GM23338 (cell line): Measurements from ENCODE around the gene TEKTIP1. TPM values are rescaled to one million over a fixed set of nuclear protein-coding genes. Genes with fewer than 3 reads are reported as not detected.

ENCODE experiments used
- ATAC-seq: fragments of 200-7000 bp; cut with Tn5 transposase; 3 replicates; pipeline ENCODE4 v1.9.1; 2020
- DNase-seq: peaks from one replicate; pipeline ENCODE4 v3.0.0-alpha.2; 2015; ENCODE audit warnings: low spot score
- H2AFZ ChIP-seq: fragments of 200-600 bp; sonication (generic); 2 replicates; pipeline ENCODE4 v1.8.0; 2016; ENCODE audit warnings: antibody characterized with exemption, mild to moderate bottlenecking, moderate library complexity
- H3F3A ChIP-seq: fragments of 200-600 bp; sonication (generic); replicated peaks from 2 replicates; pipeline ENCODE4 v1.8.0; 2017; ENCODE audit warnings: antibody characterized with exemption, mixed run types, low read depth
- H3K27ac ChIP-seq: fragments of 200-600 bp; sonication (generic); 2 replicates; pipeline ENCODE4 v1.6.1; 2016; ENCODE audit warnings: low read depth
- H3K27me3 ChIP-seq: fragments of 200-600 bp; sonication (generic); 2 replicates; pipeline ENCODE4 v1.8.0; 2016; ENCODE audit warnings: mild to moderate bottlenecking, mixed run types, moderate library complexity; ENCODE audit not compliant: insufficient read depth
- H3K36me3 ChIP-seq: fragments of 200-600 bp; sonication (generic); 2 replicates; pipeline ENCODE4 v1.8.0; 2016; ENCODE audit warnings: mild to moderate bottlenecking; ENCODE audit not compliant: insufficient read depth
- H3K4me1 ChIP-seq: fragments of 200-600 bp; sonication (generic); 2 replicates; pipeline ENCODE4 v1.8.0; 2016; ENCODE audit warnings: mild to moderate bottlenecking, moderate library complexity; ENCODE audit not compliant: insufficient read depth
- H3K4me2 ChIP-seq: fragments of 200-600 bp; sonication (generic); 2 replicates; pipeline ENCODE4 v1.7.1; 2017; ENCODE audit warnings: mixed run types
- H3K4me3 ChIP-seq: fragments of 200-600 bp; sonication (generic); 2 replicates; pipeline ENCODE4 v1.6.1; 2016; ENCODE audit warnings: mixed run types
- H3K79me2 ChIP-seq: fragments of 200-600 bp; sonication (generic); replicated peaks from 2 replicates; pipeline ENCODE4 v1.8.0; 2017; ENCODE audit warnings: mild to moderate bottlenecking; ENCODE audit not compliant: insufficient read depth
- H3K9me2 ChIP-seq: fragments of 200-600 bp; sonication (generic); 2 replicates; pipeline ENCODE4 v1.8.0; 2017; ENCODE audit not compliant: insufficient read depth
- H4K20me1 ChIP-seq: fragments of 200-600 bp; sonication (generic); replicated peaks from 2 replicates; pipeline ENCODE4 v1.8.0; 2017; ENCODE audit warnings: mild to moderate bottlenecking; ENCODE audit not compliant: insufficient read depth
- H3K27ac Mint-ChIP-seq: 2 replicates; pipeline ENCODE4 v1.8.0; 2020; ENCODE audit warnings: inconsistent platforms, mild to moderate bottlenecking, moderate library complexity, mixed read lengths
- H3K27me3 Mint-ChIP-seq: 3 replicates; pipeline ENCODE4 v1.8.0; 2022; ENCODE audit warnings: low read depth, mild to moderate bottlenecking, moderate library complexity, mixed read lengths, inconsistent platforms; ENCODE audit not compliant: insufficient read depth, poor library complexity
- H3K36me3 Mint-ChIP-seq: 3 replicates; pipeline ENCODE4 v1.8.0; 2021; ENCODE audit warnings: low read depth, mild to moderate bottlenecking, inconsistent platforms, moderate library complexity, mixed read lengths
- H3K4me1 Mint-ChIP-seq: 3 replicates; pipeline ENCODE4 v1.8.0; 2020; ENCODE audit warnings: mild to moderate bottlenecking, inconsistent platforms, mixed read lengths
- H3K4me3 Mint-ChIP-seq: 3 replicates; pipeline ENCODE4 v1.8.0; 2021; ENCODE audit warnings: moderate library complexity, mild to moderate bottlenecking, inconsistent platforms, mixed read lengths
- H3K9me3 Mint-ChIP-seq: 3 replicates; pipeline ENCODE4 v1.8.0; 2020; ENCODE audit warnings: moderate library complexity, mild to moderate bottlenecking, inconsistent platforms, mixed read lengths
- CTCF ChIP-seq, 2 experiments: fragments of 200-600 bp in 1 of 2; sonication (generic) in 1 of 2; conservative IDR thresholded peaks; 2 replicates each; pipeline versions ENCODE4 v1.5.1 to v1.6.1; 2016 to 2017; ENCODE audit warnings: antibody characterized with exemption in 2 of 2, low read depth in 2 of 2, mild to moderate bottlenecking in 2 of 2, moderate library complexity in 1 of 2
- JUNB ChIP-seq: IDR thresholded peaks from one replicate; pipeline ENCODE4 v1.6.1; 2016; ENCODE audit warnings: antibody characterized with exemption; ENCODE audit not compliant: unreplicated experiment
- NANOG ChIP-seq: IDR thresholded peaks from 2 replicates; pipeline ENCODE4 v1.6.1; 2016; ENCODE audit warnings: antibody characterized with exemption, borderline replicate concordance
- ZNF114 ChIP-seq: fragments of 250-450 bp; sonication (Bioruptor Pico); IDR thresholded peaks from 2 replicates; pipeline ENCODE4 v1.5.0; 2020; ENCODE audit warnings: mild to moderate bottlenecking, moderate library complexity
- ZNF462 ChIP-seq: fragments of 250-450 bp; sonication (Bioruptor Pico); IDR thresholded peaks from 2 replicates; pipeline ENCODE4 v1.5.0; 2020; ENCODE audit warnings: mild to moderate bottlenecking, moderate library complexity
- polyA plus RNA-seq: library from polyadenylated mRNA; unstranded; fragments of >200 nt; fragmentation: Nextera tagmentation; extraction: Ambion mirVana; gene quantifications from 2 replicates; pipeline ENCODE4 v1.2.1, GENCODE V29; 2016
- total RNA-seq: library from RNA; depleted of rRNA; stranded (reverse); fragments of >200 nt; shearing (Covaris generic); gene quantifications from 2 replicates; pipeline ENCODE4 v1.2.3, GENCODE V29; 2014

The TEKTIP1 gene
- total and polyA plus RNA-seq, 2 experiments from 2014 or later, result not detected

- no peak overlapping the region; the same call in 2 of the 3 replicates for H3K4me3 Mint-ChIP-seq
- H3K27ac Mint-ChIP-seq, result no peak overlapping the region
- H3F3A ChIP-seq, result no peaks in the 10 kb centered on the region
- peak overlapping the region; percentile 70; the same call in 1 of the 2 replicates for H3K4me2 ChIP-seq
- H3K4me1 ChIP-seq, result peaks cover 29% of the 10 kb centered on the region
- H3K27ac ChIP-seq, result no peak overlapping the region
- H3K9me3 Mint-ChIP-seq, result no peaks in the 10 kb centered on the region; the same call in 1 of the 3 replicates
- H2AFZ ChIP-seq, result no peak overlapping the region
- ATAC-seq (peak; percentile 14), DNase-seq (no peak)
- no peak for TF ChIP-seq NANOG
- peaks cover 40% of the 10 kb centered on the region for H3K4me1 Mint-ChIP-seq
- H3K36me3 Mint-ChIP-seq, result peaks cover 9% of the 10 kb centered on the region
- H3K27me3 ChIP-seq, result no peaks in the 10 kb centered on the region
- H3K4me3 ChIP-seq, result no peak overlapping the region
- H3K36me3 ChIP-seq, result no peaks in the 10 kb centered on the region
- no peaks in the 10 kb centered on the region; the same call in 1 of the 2 replicates for H4K20me1 ChIP-seq
- peaks cover 54% of the 10 kb centered on the region for H3K79me2 ChIP-seq
- no peaks in the 10 kb centered on the region for H3K9me2 ChIP-seq
- H3K27me3 Mint-ChIP-seq, result peaks cover 12% of the 10 kb centered on the region
Observed at GRCh38 chr19:3519126-3519525, 19.8 kb upstream of the TEKTIP1 start.

- no peaks in the 10 kb centered on the region for H3K9me2 ChIP-seq
- H3K4me1 ChIP-seq, result peaks cover 29% of the 10 kb centered on the region
- H3F3A ChIP-seq, result no peaks in the 10 kb centered on the region
- peak; percentile 49 for ATAC-seq
- DNase-seq, result peak; percentile 62
- no peaks in the 10 kb centered on the region for H3K27me3 ChIP-seq
- H4K20me1 ChIP-seq, result no peaks in the 10 kb centered on the region; the same call in 1 of the 2 replicates
- no peaks in the 10 kb centered on the region for H3K36me3 ChIP-seq
- H3K4me2 ChIP-seq, result no peak overlapping the region
- TF ChIP-seq ZNF462, result no peak
- no peak for TF ChIP-seq ZNF114 (CRISPR knock-in tag)
- TF ChIP-seq JUNB, result no peak
- peak; percentile 23 to 40; a peak in 1 of 4 replicates for TF ChIP-seq CTCF (conservative IDR thresholded peaks at IDR 0.05; ENCODE audit: low read depth in 2 of 2)
- H3K4me3 ChIP-seq, result no peak overlapping the region
- peaks cover 14% of the 10 kb centered on the region for H3K27me3 Mint-ChIP-seq
- H3K27ac Mint-ChIP-seq, result peak overlapping the region; percentile 69; the same call in 1 of the 2 replicates
- H3K36me3 Mint-ChIP-seq, result peaks cover 12% of the 10 kb centered on the region
- H3K4me1 Mint-ChIP-seq, result peaks cover 37% of the 10 kb centered on the region
- H3K9me3 Mint-ChIP-seq, result no peaks in the 10 kb centered on the region; the same call in 2 of the 3 replicates
- no peak overlapping the region; the same call in 2 of the 3 replicates for H3K4me3 Mint-ChIP-seq
- no peak overlapping the region for H3K27ac ChIP-seq
- H2AFZ ChIP-seq, result no peak overlapping the region
- peaks cover 44% of the 10 kb centered on the region for H3K79me2 ChIP-seq
Observed at GRCh38 chr19:3520166-3521103, 18.5 kb upstream of the TEKTIP1 start.
